Measurements from ENCODE around the gene POLA1.

The POLA1 gene

DNA sequence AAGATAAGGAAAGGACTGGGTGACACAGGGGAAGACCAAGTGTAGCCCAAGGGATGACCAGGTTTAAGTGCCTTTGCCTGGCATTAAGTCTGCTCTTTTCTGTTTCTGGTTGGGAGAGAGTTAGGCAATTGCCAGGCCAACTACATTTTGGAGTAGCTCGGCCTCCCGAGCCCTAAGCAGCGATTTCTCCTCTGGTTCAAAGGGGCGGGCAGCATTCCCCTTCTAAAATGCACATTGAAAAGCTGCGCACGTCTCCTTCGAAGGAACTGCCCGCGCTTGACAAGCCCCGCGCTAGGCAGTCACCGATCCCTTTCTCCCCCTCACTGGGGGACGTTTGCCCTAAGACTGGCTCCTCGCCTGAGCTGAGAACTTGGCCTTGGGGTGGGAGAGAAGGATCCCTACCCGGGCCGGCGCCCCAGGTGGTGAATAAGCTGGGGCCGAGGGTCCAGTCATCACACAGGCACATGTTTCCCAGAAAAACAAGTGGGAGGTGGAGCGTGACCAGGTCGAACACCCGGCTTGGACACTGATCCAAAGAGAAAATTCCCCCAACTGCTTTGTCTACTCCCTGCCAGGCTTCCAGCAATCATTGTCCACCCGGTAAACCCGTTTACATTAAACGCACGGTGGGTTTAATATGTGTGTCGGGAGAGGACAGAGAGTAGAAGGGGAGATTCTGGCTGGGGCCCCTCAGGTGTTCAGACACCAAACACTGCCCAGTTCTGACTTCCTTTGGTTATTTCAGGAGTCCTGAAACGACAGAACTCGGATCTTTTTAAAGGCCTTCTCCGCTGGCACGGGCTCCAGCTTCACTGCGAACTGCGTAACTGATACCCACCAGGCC lies 318.1 kb downstream of the POLA1 start:
- no peak for DNase-seq

DNA sequence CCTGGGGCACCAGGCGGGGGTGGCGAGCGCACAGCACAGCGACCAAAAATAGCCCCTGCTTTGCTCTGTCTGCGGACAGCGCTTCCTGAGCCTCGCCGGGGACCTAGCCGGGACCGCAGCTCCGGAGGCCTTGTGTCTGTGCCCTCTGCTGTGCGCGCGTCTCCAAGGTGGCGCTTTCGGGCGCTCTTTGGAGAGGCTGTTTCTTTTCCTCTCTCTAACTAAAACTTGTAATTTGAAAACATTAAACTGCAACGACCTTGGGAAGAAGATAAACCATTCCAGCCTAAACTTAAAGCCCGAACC lies 318.7 kb downstream of the POLA1 start:
- DNase-seq, result no peak

DNA sequence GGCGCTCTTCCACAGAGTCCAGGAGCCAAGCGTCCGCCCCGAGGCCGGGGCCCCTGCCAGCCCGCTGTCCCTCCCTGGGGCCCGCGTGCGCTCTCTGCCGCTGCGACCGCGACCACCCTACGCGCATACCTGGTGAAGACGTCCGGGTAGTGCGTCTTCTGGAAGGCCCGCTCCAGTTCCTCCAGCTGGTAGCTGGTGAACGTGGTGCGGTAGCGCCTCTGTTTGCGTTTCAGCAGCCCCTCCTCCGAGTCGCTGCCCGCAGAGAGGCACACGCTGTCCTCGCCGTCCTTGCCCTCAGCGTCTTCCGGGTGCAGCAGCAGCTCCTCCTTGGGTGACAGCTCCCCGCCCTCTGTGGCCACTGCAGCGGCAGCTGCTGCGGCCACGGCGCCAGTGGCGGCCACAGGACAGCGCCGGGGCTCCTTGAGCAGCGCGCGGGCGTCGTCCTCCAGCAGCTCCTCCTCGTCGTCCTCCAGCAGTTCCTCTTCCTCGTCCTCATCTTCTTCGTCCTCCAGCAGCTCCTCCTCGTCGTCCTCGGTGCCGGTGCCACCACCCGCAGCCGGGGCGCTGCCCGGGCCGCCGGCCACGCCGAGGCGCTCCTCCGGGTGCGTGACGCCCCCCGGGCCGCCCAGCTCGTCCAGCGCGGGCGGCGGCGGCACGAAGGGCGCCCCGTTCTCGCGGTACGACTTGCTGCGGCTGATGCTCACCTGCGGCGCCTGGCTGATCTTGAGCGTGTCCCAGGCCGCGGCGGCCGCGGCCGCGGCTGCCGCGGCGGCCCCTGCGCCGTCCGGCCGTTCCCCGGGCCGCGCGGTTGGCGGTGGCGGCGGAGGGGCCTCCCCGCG lies 319.3 kb downstream of the POLA1 start:
- no peak for DNase-seq

DNA sequence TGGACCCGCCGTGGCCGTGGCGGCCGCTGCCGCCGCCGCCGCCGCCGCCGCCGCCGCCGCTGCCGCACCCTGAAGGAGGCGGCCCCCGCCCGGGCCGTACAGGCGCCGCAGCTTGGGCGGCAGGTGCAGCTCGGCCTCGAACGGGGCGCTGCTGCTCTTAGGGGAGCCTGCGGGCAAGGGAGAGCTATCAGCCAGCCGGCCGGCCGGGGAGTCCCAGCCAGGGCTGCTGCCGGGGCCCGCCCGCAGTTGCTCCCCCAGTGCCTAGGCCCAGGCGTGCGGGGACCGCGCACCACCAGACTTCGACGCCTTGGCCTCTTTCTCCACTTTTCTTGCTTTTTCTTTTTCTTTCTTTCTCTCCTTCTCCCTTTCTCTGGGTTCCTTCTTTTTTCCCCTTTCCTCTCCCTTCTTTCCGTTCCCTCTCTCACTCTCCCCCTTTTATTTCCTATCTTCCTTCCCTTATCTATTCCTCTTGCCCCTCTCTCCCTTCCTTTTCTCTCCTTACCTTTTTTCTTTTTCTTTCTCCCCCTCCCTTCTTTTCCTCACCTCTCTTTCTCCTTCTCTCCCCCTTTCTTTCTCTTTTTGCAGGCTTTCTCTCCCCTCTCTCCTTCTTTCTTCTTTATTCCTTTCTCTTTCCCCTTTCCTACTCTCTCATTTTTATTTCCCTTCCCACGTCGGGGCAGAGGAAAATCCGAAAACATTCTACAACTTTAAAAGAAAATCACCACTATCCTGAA lies 320.1 kb downstream of the POLA1 start:
- no peak for DNase-seq

DNA sequence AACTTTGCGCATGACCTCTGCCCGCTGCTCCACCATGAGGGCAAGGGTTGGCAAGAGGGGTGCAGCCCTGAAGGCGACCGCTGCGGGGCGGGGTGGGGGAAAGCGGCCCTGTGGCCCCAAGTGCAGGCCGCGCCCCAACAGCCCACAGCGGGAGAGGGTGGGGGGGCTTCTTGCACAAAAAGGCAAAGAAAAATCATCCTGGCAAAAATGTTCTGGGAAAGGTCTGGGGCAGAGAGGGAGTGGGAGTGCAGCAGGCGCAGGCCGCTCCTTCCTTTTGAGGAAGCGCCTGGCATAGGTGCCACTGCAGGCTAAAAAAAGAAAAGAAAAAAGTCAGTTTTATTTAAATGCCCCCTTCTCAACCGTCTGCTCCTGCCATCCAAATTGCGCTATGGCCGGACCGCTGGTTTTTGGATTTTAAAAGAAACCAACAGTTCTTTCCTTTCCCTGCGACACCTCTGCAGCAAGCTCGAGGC lies 320.7 kb downstream of the POLA1 start:
- no peak for DNase-seq

DNA sequence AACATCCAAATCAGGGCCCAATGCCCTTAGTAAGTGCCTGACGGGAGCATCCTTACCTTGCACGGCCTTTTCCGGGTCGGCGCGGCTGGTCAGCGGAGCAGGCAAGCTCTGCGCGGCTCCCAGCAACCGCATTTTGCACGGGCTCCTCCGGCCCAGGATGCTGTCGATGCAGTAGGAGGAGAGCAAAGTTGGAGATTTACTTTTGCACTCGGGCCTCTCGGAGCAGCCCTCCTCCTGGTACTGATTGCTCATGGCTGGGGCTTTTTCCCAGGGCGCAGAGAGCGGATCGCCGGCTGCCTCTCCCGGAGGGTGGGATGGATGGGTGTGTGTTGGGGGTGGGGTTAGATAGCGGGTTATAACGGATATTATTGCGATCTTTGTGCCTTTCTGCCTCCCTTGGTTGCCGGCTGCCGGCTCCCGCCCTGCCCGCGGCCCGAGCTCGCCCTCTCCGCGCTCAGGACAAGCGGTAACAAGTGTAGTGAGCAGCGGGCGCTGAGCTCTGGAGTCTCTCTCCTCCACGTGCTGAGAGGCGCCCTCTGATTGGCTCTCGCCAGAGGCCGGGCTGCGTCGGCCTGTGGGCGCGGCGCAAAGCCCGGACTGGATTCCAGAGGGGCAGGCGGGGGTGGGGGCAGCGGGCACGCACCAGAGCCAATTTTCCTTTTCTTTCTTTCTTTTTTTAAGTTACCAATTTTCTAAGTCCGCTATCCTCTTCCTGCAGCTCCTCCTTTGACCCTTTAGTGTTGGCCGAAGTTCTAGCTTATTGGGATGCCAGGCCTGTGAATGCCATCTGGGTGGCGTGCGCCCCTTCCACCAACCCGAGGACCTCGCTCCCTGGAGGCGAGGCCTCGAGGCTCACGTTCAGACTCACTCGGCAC lies 322.0 kb downstream of the POLA1 start, which contains the start of gene ARX:
Gene ARX, minus strand, starts transcription at position 480 of the 875 bp plus-strand sequence. Its CDS starts 228 bp downstream, at position 252.
- DNase-seq, result no peak

DNA sequence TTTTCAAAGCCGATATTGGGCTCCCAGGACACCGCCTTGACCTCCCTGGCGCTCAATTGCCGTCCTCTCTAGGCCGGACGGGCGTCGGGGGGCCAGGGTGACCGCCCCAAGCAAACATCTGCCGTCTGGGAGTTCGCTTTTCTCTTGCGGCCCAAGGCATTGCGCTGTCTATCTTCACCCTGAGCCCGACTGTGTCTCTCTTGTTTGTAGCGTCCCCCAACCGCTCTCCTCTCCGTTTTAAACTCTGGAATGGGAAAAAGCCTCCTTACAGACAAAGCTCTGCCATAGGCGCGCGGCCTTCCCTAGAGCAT lies 322.6 kb downstream of the POLA1 start:
- DNase-seq, result no peak

DNA sequence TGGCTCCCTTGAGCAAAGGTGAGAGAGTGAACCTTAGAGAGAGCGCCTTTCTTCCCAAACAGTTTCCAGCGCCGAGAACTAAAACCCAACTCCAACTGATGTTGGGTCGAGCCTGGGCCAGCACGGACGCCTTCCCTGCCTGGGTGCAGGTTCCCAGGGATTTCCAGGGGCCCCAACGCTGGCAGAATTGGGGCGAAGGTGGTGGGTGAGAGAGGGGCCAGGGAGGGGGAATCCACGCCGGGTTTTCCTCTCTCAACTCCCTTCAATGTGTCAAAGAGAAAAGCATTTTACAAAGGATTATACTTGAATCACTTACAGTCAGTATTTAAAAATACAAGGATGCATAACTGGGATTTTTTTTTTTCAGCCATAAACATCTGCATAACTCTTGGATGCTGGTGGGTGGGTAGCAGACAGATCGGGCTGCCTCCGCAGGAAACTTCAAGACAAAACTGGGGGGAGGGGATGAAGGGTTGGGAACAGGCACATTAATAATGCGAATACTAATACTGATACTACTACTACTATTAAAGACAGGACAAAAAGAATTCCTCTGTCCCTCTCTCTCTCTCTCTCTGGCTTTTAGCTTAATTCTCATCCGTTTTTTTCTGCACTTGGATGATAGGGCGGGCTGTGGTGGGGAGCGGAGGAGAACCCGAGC lies 323.4 kb downstream of the POLA1 start:
- DNase-seq, result no peak

DNA sequence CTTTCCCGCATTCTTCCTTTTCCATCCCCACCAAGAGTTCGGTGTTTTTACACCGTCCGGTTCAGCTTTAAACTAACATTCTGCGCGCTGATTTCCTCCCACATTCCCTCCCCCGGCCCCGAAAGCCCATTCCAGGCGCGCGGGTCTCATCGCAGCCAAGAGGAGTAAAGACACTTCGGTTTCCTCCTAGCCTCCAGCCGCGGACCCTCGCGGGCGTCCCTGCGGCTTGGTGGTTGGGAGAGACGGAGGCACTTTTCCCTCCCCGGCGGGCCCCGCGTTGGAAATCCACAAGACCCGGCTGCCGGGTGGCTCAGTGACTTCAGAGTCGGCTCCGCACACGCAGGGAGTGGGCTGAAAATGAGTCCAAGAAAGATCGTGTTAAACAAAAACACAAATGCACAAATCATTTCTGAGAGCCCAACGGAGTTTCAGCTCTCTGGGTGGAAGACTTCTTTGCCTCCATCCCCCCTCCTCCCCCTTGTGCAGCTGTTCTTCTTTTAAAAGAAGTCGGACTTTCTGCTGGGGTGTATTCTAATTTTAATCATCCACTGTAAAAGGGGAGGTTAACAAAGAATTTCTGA lies 324.0 kb downstream of the POLA1 start:
- no peak for DNase-seq

DNA sequence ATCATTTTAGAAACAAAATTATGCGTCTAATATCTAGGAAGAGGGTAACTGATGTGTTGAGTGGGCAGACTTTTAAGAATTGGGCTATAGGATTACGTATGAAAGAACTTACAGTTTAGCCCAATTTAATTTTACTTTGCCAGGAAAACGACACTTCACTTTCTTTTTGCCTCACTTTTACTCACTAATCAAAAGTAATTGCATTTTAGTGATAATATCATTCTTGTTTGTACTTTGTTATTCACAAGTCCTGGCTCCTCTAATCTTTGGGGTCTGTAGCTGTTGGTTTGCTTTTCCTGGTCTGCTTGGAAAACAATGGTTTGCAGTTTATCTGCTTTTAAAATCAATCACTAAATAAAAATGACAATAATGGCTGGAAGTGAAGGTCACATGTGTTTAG lies 325.0 kb downstream of the POLA1 start:
- DNase-seq, result no peak

DNA sequence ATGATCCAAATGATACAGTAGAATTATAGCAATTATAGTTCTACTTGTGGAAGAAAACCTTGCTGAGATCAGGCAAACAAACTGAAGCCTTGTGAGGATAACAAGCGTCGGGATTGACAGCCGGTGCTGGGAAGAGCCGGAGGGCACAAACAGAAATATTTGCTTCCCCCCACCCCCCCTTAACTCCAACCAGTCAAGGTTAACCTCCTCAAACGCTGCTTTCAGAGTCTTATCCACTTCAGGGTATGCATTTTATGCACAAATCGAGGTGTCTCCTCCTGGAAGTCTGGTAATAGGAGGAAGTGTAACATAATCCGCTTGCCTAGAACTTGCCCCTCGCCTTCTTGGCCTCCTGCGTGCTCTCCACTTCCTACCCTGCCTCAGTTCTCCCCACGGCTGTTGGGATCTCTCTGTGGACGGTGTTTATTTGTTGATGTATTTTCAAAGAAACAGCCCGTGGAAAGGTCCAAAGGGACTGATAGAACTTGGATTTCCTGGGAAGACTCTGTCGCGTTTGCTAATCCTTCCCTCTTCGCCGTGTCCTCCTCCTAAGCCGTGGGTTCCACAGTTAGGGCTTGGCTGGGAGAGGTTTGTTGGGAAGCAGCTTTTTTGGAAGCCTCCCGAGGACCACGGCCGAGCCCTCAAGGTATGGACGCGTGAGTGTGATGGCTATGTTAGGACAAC lies 326.1 kb downstream of the POLA1 start:
- DNase-seq, result no peak

DNA sequence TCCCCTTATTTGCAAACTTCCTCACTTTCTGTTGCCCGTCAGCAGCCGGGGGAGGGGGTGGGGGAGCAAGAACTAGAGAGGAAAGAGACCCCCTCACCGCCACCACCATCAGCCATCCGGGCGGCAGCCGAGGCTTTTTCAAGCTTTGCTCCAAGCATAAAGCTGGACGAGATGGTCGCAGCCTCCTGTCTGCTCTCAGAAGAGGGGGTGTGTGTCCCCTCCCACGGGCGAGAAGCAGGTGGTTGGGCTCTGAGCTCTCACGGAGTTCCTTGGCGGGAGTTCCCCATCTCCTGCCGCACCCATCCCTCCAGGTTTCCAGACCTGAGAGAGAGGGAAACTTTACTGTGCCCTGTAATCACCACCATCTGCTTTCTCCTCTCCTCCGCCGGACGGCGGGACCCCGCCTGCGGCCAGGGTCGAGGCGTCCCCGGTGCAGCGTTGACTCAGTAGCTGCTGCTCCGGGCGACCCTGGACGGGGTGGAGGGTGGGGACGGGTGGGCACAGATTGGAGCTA lies 326.7 kb downstream of the POLA1 start:
- no peak for DNase-seq

DNA sequence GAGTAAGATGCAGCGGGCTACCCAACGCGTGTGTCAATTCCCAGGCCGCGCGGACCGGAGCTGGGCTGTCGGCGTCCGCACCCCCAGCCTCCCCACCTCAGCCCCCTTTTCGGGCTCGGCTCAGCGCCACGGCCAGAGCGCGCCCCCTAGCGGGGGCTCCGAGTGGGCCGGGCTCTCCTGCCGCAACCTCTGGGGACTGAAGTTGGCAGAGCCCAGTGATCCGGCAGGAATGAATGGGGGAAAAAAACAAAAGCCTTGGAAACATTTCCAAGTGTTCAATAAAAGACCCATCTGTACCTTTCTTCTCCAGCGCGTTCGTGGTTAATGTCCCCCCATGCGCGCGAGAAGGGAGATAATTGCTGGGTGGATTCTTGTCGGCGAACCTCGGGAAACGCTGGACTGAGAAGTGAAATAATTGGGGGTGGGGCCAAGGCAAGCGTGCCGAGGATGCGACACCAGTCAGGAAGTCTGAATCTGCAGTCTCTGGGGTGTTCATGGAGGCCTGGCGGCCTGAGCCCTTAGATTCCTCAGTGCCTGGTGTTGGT lies 327.3 kb downstream of the POLA1 start:
- DNase-seq, result no peak

DNA sequence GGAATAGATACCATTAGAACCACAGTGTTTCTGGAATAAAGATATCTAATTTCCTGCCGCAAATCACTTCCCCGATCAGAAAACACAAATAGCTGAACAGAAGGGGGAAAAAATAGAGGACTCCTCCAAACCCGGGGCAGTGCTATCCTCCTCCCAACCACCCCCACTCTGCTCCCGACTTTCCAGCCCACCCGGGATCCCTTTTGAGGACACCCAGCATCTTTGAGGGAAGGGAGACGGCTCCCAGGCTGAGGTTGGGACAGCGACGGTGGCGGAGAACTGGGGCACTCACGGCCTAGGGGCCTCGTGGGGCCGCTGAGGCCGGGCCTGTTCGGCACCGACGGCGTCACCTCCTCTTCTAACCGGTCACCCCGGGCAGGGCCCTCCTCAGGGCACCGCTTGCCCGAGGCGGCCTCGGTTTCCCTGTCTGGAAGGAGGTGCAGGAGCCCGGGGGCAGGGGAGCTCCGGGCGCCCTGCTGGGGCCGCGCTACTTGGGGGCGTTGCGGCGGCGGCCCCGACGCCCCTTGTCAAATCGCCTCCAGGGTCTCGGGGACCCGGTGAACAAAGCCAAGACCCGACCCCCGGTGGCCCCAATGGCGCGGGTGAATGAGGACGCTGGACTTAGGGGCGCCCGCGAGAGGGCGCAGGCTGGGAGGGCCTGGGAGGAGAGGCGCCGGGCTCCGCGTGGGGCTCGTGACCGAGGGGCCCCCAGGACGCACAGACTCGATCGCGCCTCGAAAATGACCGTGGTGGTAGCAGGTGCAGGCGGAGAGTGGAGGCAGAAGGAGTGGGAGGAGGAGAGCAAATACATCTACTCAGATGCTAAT lies 329.0 kb downstream of the POLA1 start:
- no peak for DNase-seq

DNA sequence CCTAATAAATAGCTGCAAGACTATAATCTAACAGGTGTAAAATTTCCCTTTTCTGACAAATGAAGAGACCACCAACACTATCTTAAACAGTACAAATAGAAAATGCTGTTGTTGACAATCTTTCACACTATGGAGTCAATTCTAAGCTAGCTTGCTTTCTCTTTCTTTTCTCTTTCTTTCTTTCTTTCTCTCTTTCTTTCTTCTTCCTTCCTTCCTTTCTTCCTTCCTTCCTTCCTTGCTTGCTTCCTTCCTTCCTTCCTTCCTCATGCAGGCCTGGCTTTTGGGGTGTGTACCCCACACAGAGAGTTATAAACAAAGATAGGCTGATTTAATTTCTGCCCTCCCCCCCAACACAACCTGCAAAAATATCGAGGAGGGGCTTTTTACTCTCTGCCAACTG lies 330.2 kb downstream of the POLA1 start:
- no peak for DNase-seq

DNA sequence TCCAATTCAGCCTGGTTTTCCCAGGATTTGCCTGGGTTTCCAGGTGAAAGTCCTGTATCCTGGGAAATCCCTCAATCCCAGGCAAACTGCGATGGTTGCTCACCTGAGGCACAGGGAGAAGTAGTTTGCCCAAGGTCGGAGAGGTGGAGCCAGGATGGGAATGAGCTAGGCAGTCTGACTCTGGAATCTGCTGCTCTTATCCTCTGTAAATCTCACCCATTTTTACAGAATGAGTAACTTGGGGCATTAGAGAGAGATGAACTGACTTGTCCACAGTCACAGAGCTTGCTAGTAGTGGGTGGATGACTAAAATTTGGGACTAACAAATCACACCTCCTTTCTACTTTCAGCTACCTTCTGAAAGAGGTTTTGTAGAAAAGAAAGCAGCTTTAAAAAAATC lies 331.9 kb downstream of the POLA1 start:
- no peak for DNase-seq

DNA sequence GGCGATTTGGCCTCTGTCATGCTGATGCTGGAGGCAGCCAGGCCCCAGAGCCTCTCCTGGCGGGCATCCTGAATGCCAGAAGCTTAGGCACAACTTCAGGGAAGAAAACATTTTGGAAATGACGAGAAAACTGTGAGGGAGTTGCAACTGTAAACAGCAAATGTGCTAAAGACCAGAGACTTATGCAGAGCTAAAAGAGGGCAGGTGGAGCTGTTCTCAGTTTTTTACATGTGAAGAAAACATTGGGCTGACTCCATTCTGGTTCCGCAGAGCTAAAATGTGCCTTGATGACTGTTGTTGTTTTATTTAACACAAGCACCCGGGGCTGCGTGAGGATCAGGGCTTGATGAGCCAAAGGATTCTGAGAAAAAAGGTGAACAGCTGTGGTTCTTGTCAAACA lies 332.9 kb downstream of the POLA1 start:
- DNase-seq, result no peak

DNA sequence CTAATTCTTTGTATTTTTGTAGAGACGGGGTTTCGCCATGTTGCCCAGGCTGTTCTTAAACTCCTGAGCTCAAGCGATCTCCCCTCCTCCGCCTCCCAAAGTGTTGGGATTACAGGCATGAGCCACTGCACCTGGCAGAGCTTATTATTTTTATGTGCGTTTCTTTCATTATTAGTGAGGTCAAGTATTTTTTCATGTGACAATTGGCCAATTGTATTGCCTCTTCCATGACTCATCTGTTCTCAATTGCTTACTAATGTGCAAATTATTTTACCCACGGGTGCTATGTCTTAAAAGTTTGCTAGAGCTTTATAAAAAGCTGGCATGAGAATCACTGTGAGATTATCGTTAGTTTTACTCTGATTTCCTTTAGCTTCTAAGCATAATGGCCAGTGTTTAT lies 335.0 kb downstream of the POLA1 start:
- no peak for DNase-seq

DNA sequence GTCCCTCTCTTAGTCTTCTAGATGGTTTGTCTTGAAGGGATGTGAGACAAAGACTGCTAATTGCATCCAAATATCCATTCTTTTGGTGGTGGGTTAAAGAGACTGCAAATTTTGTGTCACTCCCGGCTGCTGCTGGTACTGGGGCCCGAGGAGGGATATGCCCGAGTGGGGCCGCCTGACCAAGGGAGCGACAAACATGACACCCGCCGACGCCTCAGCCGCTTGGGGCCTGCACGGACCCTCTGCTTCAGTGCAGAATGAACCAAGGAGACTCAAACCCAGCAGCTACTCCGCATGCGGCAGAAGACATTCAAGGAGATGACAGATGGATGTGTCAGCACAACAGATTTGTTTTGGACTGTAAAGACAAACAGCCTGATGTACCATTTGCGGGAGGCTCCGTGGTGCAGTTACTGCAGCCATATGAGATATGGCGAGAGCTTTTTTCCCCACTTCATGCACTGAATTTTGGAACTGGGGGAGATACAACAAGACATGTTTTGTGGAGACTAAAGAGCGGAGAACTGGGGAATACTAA lies 335.6 kb downstream of the POLA1 start:
- no peak for DNase-seq
